ENCODE results near the gene PLOD1.

Gene PLOD1

DNA sequence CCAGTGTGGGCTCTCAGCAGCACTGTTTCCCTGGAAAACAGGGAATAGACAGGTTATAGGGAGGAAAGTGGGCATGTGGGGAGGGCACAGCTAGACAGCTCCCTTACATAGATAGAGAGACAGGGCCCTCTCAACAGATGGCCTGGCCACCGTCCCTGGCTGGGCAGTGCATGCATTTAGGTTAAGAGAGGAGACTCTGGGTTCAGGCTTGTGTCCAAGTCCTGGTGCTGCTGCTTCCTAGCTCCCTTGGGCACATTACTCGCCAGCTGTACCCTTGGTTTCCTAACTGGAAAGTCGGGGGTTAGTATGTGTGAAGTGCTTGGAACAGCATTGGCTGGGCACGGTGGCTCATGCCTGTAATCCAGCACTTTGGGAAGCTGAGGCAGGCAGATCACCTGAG lies 9.1 kb downstream of the PLOD1 start:
- Histone ChIP-seq H3K9me3 (ENCODE audit: severe bottlenecking) (no peaks in the 10 kb centered on the region), H3K36me3 (peaks cover 5% of the 10 kb centered on the region; the same call in 1 of the 2 replicates), H3K27me3 (ENCODE audit: insufficient read depth, low read depth, severe bottlenecking) (no peaks in the 10 kb centered on the region), H3K4me3 (ENCODE audit: low read depth, low read length) (no peak overlapping the region), H3K27ac (peak overlapping the region; percentile 56)
- DNase-seq = no peak
- TF ChIP-seq, protein P1, sequence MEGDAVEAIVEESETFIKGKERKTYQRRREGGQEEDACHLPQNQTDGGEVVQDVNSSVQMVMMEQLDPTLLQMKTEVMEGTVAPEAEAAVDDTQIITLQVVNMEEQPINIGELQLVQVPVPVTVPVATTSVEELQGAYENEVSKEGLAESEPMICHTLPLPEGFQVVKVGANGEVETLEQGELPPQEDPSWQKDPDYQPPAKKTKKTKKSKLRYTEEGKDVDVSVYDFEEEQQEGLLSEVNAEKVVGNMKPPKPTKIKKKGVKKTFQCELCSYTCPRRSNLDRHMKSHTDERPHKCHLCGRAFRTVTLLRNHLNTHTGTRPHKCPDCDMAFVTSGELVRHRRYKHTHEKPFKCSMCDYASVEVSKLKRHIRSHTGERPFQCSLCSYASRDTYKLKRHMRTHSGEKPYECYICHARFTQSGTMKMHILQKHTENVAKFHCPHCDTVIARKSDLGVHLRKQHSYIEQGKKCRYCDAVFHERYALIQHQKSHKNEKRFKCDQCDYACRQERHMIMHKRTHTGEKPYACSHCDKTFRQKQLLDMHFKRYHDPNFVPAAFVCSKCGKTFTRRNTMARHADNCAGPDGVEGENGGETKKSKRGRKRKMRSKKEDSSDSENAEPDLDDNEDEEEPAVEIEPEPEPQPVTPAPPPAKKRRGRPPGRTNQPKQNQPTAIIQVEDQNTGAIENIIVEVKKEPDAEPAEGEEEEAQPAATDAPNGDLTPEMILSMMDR (IDR thresholded peaks at IDR 0.05; ENCODE audit: low read depth, low read length) = no peak

DNA sequence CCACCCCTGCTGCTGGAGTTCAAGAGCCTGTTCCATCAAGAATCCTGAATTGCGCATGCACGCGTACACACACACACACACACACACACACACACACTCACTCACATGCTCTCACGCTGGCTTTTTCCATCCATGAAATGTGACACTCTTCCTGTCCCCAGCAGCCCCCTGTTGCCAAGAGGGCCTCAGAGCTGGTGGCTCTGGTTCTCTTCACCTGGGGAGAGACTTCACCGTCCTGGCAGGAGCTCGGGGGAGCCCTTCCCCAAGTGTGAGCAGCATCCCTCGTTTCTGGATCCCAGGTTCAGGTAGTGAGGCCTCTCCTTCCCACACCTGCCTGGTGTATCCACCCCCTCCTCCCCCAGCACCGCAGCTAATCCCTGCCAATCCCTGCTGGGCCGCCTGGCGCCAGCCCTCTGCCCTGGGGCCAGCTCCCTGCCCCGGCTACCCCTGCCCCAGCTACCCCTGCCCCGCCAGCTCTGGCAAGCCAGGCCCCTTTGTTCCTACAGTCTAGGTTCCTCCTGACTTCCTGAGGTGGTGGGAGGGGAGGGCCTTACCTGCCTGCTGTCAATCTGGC lies 9.9 kb downstream of the PLOD1 start:
- peak; percentile 62 for DNase-seq
- Histone ChIP-seq H3K27ac (peak overlapping the region; percentile 56), H3K4me3 (ENCODE audit: low read depth, low read length) (no peak overlapping the region), H3K27me3 (ENCODE audit: insufficient read depth, low read depth, severe bottlenecking) (no peaks in the 10 kb centered on the region), H3K36me3 (peaks cover 9% of the 10 kb centered on the region), H3K9me3 (ENCODE audit: severe bottlenecking) (peaks cover 4% of the 10 kb centered on the region)
- TF ChIP-seq, protein P1 (IDR thresholded peaks at IDR 0.05; ENCODE audit: low read depth, low read length) = no peak

DNA sequence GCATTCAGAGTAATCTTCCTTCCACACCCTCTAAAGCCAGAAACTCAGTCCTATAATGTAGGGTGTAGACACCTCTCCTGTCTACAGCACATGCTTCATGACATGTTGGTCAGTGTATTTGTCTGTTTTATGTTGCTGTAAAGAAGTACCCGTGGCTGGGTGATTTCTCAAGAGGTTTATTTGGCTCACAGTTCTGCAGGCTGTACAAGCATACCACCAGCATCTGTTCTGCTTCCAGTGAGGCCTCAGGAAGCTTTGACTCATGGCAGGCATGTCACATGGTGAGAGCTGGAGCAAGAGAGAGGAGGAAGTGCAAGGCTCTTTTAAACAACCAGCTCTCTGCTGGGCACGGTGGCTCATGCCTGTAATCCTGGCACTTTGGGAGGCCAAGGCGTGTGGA lies 12.1 kb downstream of the PLOD1 start:
- Histone ChIP-seq H3K9me3 (ENCODE audit: severe bottlenecking) (peaks cover 4% of the 10 kb centered on the region), H3K27ac (no peak overlapping the region), H3K4me3 (ENCODE audit: low read depth, low read length) (no peak overlapping the region), H3K36me3 (peaks cover 28% of the 10 kb centered on the region), H3K27me3 (ENCODE audit: insufficient read depth, low read depth, severe bottlenecking) (no peaks in the 10 kb centered on the region)
- no peak for DNase-seq
- TF ChIP-seq, protein P1 (IDR thresholded peaks at IDR 0.05; ENCODE audit: low read depth, low read length) = no peak

DNA sequence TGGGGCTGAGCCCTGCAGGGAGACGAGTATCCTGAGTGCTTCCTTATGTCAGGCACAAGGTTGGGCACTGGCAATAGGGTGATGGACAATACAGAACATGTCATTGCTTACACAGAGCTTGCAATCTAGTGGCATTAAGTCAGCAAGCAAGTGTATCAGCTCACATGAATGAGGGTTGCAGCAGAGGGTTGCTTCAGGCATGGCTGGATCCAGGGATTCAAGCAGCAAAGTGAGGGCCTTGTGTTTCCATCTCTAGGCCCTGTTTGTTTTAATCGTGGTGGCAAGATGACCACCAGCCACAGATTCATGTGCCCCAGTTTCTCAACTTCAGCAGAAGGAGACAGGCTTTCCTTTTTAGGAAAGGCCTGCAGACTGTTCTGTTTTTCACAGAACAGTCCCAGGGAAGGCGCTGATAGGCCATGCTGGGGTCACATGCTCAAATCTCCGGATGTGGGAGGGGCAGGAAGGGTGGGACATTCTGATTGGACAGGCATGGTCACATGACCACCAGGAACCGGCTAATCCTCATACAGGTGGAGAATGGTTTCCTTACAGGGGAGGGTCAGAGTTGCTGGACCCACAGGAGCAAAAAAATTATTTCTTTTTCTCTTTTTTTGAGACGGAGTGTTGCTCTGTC lies 14.4 kb downstream of the PLOD1 start:
- Histone ChIP-seq H3K27me3 (ENCODE audit: insufficient read depth, low read depth, severe bottlenecking) (no peaks in the 10 kb centered on the region), H3K27ac (no peak overlapping the region), H3K36me3 (peaks cover 39% of the 10 kb centered on the region), H3K9me3 (ENCODE audit: severe bottlenecking) (peaks cover 4% of the 10 kb centered on the region), H3K4me3 (ENCODE audit: low read depth, low read length) (no peak overlapping the region)
- DNase-seq = no peak
- TF ChIP-seq, protein P1 (IDR thresholded peaks at IDR 0.05; ENCODE audit: low read depth, low read length) = no peak

DNA sequence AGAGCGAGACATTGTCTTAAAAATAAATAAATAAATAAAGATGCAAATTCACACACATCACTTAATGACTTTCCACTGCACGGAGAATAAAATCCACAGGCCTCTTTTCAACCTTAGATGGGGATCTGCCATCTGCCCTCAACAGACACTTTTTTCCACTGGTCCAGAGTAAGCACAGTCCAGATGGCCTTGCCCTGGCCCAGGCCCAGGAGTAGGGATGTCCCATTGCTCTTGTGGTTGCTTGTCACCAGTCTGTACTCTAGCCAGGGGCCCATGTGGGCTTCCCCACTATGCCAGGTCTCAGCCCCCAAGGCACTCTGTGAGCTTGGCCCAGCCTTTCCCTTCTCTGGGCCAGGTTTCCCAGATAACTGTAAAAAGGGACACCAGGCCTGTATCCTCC lies 17.4 kb downstream of the PLOD1 start:
- TF ChIP-seq, protein P1 (IDR thresholded peaks at IDR 0.05; ENCODE audit: low read depth, low read length) = no peak
- Histone ChIP-seq H3K27ac (no peak overlapping the region), H3K9me3 (ENCODE audit: severe bottlenecking) (peaks cover 4% of the 10 kb centered on the region), H3K36me3 (peaks cover 56% of the 10 kb centered on the region), H3K4me3 (ENCODE audit: low read depth, low read length) (no peak overlapping the region), H3K27me3 (ENCODE audit: insufficient read depth, low read depth, severe bottlenecking) (no peaks in the 10 kb centered on the region)
- no peak for DNase-seq
